ENCODE data around the gene GABPB2.

GRCh38 chr1:151135433-151136385 lies 65.1 kb downstream of the GABPB2 start:
- no peak for TF ChIP-seq CTCF (IDR thresholded peaks at IDR 0.05)
- TF ChIP-seq POLR2A (IDR thresholded peaks at IDR 0.05) = no peak
